Superior temporal gyrus (tissue), 1 donor: ENCODE results near the gene UGT1A5.

Experiments used
- DNase-seq: peaks from one replicate; pipeline ENCODE4 v3.0.0-alpha.2; 2016; ENCODE audit errors: extremely low spot score

UGT1A5 gene

DNA sequence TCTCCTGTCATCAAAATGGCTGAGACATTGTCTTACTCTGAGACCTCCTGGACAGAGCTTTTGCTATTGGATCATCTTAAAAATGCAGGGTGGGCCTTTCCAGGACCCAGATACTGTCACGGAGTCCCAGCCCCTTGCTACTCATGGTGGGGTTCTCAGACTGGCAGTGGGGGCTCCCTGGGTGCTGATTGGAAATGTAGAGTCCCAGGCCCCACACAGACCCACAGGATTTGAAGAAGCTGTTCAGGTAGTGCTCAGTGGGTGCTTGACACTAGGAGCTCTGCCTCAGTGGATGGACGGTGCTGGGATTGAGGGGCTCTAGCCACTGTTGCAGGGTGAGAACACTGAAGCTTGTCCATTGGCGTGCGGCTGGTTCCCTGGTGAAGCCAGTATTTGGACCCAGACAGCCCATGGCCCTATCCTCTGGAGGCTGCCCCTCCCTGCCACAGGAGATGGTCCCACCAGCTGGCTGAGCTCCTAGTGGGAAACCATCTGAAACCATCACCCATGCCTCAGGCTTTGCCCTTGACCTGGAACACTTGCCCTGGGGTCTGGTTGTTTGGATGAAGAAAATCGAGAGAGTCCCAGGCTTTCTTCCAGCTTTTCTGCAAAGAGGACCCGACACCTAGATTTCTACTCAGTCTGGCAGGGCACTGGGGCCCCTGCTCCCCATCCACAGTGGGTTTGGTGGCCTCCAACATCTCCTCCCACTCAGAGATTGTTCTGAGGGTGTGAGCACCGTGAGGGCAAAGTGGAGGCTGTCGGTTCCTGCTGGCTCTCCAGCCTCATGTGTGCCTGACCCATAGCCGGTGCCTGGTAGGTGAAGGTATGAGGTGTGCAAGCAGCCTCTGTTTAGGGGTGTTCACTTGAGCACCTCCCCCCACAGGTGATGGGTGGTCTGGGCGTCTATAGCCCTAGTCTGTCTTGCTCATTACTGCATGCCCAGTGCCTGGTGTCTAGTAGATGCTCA lies 95.5 kb downstream of the UGT1A5 start:
- DNase-seq, result no peak

DNA sequence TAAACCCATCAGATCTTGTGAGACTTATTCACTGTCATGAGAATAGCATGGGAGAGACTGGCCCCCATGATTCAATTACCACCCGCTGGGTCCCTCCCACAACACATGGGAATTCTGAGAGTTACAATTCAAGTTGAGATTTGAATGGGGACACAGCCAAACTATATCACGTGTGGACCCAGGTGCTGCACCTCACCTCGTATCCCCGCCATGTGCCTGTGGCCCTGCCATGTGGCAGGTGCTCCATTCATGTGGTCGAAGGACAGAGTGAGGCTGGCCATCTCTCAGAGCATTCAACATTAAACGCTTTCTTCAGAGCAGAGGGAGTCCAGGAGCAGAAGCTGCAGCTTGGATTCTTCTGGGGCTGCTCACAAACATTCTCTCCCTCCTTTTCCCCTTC lies 97.7 kb downstream of the UGT1A5 start:
- DNase-seq, result no peak

DNA sequence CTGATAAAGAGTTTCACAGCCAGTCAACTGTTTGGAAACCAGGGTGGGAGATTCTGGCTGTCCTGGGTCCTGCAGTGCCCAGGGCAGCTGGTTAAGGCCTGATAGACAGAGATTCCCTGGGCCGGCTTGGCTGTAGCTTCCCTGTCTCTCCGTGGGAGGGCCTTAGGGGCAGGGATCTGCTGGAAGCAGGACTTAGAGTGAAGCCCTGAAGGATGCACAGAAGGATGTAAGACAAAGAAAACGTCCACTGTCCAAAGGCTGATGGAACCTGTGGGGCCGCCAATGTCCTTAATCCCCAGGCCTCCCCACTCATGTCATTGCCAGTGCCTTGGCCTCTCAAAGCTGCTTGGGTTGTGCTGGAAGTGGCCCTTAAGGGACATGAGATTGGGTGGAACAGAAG lies 98.4 kb downstream of the UGT1A5 start:
- no peak for DNase-seq

DNA sequence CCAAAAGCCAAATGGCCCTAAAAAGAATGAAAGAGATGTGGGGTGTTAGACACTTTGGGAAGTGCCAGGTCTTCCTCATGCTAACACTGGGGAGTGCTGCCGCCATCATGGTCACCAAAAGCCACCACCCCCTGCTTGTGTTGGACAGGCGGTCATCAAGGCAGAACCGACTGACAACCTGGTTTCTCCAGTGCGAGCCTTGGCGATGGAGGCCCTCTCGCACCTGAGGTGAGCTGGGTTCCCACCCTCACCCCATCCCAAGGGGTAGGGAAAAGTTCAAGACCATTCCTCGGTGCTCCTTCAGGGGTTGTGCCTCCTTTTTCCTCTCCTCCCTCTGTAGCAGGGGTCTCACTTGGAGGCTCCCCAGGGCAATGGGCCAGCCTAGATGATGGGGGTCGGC lies 99.0 kb downstream of the UGT1A5 start:
- no peak for DNase-seq

DNA sequence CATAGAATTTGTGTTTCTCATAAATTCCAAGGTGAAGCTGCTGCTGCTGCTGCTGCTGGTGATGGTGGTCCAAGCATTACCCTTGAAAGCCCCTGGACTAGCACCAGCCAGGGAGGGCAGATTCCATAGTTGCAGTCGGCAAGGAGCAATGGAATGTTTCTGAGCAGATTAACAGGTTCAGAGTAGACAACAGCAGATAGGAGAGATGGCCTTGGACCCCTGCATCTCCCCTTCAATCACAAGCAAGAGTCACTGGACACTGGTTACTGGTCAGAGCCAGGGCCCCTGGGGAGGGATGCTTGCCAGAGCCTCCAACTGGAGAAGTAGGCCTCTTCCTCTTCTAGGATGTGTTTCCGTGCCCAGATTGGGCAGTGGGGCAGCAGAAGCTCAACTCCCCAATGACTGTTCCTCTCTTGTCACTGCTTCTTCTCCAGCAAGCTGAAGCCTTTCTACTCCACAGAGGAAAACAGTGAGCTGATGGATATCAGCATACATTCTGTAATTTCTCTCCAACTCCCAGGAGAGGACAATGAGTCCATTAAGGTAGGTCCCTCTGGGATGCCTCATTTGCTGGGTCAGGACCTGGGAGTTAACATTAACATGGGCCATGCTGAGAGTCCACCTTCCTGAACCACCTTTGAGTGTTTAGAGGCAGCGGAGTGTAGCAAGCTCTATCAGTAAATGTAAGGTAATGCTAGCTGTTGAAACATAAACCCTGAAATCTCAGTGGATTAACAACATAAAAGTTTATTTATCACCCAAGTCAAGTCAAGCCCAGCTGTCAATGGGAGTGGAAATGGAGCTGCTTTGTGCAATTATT lies 100.7 kb downstream of the UGT1A5 start:
- DNase-seq, result no peak

DNA sequence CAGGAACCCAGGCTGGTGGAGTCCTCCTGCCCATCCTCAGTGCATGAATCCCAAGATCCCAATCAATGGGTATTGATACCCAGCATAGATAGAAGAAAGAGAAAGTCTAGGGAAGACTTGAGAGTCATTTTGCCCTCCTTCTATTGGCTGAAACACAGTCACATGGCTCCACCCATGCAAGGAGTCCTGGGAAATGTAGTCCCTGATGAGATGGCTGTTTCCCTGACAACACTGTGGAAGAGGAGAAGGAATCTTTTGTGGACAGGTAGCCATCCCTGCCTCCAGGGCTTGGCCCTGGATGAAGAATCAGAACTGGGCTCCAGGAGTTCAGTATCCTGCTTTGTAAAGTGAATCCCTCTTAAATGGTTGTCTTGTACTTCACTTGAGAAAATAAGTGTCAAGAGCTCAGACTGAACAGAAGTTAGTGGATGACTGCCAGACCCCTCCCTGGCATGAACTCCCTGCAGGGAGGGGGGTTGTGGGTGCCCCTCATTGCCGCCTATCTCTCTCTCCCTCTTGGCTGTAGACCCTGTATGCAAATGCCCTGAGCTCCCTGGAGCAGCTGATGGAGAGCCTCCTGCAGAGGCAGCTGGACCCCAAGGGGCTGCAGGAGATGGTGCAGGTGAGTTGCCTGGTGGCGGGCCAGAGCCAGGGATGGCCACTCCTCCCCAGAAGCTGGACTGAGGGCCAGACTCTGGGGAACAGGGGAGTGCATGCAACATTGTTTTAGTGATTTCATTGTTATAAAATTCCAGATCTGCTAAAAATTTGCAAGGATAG lies 101.5 kb downstream of the UGT1A5 start:
- DNase-seq, result no peak

DNA sequence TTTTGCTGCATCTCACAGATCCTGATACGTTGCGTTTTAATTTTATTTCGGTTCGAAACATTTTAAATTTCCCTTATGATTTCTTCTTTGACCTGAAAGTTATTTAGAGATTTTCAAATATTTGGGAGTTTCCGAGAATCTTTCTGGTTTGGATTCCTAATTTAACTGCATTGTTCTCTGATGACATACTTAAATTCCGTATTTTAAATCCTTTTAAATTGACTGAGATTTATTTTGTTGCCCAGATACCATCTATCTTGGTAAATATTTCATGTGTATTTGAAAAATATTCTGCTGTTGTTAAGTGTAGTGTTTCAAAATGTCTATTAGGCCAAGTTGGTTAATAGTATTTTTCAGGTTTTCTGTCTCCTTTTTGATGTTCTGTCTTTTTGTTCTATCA lies 103.2 kb downstream of the UGT1A5 start:
- no peak for DNase-seq

DNA sequence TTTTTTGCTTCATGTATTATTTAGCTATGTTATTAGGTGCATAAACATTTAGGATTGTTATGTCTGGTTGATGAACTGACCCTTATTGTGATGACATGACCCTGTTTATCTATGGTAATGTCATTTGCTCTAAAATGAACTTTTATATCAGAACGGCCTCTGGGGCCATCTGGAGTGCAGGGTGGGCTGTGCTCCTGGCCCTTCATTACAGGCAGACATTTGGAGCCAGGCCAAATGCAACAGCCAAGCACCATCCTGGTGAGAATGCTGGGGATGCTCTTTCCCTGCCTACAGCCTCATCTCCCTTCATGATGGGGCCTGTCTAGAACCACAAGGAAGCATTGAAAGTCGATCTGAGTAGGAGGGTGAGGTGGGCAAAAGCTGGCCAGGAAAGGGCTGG lies 103.6 kb downstream of the UGT1A5 start:
- DNase-seq, result no peak

DNA sequence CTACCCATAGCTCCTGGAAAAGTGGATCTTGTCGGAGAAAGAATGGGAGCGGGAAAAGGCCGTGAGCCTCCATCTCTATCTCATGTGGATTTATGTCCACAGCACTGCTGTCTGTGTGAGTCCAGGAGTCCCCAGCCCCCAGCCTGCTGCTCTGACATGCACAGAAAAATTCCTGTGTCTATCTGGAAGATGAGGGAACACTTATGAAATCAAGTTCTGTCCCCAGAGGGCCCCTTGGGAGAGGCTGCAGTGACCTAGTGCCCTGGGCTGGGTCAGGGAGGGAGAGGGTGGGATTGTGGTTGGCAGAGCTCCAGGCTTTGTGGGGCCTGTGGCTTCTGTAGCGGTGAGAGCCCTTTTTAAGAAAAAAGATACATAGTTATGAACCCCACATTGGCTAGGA lies 104.1 kb downstream of the UGT1A5 start:
- no peak for DNase-seq

DNA sequence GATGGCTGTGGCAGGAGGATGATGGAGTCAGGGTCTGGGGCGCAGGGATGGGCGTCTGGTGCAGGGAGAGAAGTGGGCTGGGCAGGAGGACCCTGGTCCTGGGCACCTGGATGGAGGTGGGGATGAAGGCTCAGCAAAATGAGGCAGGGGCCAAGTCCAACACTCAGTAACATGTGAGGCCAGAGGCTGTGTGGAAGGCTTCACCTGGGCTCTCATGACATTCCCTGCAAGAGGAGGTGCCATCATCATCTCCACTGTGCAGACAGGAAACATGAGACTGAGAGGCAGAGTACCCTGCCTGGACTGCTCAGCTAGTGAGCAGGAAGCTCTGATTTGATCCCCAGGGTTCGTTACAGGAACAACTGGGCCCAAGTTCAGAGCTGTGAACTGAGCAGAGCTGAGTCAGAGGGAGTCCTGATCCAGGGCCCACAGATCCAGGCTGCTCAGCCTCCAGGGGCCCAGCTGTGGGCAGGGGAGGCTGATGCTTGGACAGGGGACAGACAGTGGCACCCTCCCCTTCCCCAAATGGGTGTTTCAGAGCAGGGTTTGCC lies 104.7 kb downstream of the UGT1A5 start:
- DNase-seq, result no peak

DNA sequence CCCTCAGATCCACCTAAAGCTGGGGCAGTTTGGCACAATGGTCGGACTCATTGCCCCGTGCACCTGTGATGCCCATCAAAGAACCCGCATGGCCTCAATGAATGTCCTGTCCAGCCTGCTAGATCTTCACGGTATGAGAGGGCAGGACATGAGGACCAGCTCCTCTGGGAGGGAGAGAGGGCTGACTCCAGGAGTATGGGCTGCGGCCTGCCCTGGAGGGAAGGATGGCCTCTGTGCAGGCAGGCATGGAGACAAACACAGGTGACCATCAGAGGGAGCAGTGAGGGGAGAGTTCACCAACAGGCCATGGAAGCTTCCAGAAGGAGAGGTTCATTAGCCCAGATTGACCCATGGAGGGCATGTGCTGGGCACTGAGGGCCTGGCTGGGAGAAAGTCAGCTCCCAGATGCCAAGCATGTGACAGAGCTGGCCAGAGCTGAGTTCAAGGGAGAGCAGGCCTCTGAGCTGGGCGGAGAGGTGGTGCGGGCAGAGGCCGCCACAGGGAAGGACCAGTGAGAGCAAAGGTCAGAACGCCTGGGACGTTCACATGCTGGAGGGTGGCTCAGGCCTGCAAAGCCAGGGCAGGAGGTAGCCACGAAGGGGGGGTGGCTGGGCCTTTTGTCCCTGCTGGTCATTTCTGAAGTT lies 105.4 kb downstream of the UGT1A5 start:
- no peak for DNase-seq

DNA sequence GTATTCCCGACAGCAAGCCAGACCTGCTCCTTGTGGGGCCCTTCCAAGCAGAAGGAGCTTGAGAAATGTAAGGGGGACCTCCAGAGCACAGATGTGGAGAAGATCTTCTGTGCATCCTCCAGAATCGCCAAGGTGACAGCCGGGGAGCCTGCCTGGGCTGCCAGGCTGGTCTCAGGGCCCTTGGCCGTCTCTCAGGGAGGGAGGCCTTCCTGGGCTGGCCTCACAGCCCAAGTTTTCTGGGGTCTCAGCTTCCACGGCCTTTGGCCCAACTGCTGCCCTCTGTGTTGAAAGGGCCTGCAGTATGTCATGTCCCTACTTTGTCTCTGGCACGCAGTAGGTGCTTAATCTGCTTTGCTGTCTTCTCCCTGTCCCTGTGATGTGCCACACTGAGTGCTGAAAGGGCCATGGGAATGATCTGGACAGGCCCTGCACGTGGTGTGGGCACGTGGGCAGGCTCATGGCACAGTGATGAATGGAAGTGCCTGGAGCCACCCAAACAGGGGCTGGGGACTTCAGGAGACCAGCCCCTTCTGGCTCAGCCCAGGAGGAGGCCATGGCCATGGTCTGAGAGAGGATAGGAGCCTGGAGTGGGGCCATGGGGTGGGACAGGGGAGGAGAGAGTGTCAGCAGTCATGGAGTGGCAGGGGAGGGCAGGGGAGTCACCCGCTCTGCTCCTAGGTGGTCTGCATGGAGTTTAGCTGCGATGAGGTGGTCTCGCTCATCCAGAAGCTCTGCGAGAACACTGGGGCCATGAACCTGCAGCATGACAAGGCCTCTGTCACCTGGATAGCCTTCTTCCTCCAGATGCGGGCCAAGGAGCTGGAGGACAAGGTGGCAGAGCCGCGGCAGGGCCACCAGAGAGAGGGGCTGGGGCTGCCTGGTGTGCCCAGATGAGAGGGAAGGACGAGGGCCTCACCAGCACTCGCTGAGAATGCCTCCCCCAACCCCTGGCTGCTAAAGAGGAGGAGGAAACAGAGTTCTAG lies 106.2 kb downstream of the UGT1A5 start:
- DNase-seq, result no peak

DNA sequence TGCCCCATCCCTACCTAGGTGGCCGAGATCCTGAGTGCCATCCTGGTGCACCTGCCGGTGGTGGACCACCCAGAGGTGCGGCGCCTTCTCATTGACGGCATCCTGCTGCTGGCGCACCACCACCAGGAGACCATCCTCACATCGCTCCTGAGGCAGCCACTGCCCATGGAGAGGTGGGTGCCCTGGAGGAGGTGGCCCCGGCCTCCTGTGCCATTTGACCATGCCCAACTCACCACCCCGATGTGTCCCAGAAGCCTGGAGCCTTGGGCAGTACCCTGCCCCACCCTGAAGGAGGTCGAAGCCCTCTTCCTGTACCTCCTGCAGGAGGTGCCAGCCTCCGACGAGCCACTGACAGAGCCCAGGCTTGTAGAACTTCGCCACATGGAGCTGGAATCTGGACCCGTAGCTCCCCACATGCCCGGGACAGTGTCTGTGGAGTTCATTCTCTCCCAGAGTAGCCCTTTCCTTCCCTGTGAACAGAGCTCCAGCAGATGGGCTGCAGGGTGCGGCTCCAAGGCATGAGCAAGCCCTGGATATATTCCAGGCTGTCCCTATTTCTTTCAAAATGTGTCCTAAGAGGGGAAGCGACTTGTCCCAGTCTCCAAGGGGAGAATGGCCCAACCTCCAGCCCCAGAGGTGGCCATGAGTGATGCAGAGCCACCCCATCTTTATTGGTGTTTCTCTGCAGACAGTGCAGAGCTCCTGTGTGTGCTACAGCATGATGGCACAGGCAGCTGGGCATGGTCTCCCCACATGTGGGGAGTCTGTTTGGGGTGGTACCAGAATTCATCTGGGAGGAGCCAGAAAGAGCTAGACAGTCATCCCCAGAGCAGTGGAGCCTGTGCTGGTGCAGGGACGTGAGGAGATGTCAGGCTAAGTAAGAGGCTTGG lies 107.4 kb downstream of the UGT1A5 start:
- no peak for DNase-seq

DNA sequence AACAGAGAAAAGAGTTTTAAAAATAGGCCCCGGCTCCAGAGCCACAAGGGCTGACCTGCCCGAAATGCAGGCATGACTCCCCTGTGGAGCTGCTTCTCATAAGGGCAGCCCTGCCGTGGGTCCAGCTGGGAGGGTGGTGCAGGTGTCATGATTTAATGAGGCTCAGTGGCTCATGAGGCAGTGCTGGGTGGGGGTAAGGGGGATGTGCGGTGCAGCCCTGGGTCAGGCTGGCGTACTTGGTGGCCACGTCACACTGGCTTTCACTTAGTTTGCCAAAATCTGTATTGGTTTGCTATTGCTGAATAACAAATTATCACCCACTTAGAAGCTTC lies 108.0 kb downstream of the UGT1A5 start:
- DNase-seq, result no peak

DNA sequence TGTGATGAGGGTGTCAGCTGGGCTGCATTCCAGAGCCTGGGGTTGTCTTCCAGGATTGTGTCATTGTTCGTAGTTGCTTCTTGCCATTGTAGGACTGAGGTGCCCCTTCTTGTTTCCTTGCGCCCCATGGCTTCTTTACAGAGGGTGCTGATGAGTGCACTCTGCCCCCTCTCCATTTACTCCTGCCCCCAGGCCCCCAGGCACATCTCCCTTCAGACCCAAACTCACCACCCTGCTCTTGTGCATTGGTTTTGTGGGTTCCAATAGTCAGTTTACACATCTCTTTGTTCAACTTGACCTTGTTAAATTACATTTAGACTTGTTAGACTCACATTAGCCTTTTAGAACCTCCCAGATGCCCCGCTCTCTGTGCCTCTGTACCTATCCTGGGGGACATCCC lies 108.5 kb downstream of the UGT1A5 start:
- no peak for DNase-seq

DNA sequence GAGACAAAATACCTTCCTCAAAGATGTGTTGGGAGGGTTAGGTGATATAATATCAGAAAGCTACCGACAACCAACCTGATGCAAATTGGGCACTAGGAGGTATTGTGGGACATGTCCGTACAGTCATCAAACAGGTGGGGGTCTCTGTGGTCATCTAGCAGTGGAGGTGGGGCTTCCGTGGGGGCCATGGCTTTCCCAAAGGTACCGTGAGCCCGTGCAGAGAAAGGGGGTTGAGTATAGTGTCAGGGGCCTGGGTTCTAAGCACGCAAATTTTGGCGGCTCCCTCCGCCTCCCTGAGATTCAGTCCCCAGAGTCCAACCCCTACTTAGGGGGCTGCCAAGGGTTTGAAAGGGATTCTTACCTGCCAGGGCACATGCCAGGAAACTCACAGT lies 109.0 kb downstream of the UGT1A5 start:
- no peak for DNase-seq

DNA sequence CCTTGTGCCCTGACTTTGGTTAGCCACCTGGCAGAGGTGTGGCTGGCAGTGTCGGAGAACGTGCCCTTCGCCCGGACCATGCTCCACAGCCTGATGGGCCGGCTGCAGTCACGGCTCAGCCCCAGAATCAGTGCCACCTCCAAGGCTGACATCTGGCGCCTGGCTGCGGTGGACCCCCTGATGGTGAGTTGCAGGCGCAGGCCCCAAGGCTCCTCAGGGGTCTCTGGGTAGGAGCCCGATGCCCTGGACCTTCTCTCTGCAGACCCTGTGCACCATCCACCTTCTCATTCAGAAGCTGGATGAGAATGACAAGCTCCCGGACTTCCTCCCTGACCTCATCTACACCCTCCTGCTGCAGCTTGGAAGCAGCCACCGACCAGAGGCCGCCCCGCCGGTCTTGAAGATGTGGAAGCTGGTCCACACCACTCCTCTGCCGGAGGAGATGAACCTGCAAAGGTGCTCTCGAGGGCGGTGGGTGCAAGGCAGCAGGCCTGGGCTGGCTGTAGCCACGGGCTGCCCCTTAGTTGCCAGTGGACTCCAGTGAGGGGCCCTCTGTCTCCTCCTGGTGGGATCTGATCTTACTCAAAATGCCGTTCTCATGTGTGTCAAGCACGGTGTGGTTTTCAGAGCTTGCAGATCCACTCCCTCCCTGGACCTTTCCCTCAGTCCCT lies 109.5 kb downstream of the UGT1A5 start:
- DNase-seq, result no peak
